A549 (cell line): ENCODE results near the gene CDH4.

Experiments used
- CTCF ChIP-seq: fragments of >200 bp; sonication (Bioruptor Twin); formaldehyde crosslinking; IDR thresholded peaks from 3 replicates; pipeline ENCODE4 v1.5.1; 2016
- JUNB ChIP-seq: fragments of >200 bp; sonication (Bioruptor Twin); formaldehyde crosslinking; IDR thresholded peaks from 2 replicates; pipeline ENCODE4 v1.6.1; 2016
- MAX ChIP-seq: IDR thresholded peaks from 2 replicates; pipeline ENCODE4 v1.6.1; 2012
- SMC3 ChIP-seq: fragments of >200 bp; sonication (Bioruptor Twin); formaldehyde crosslinking; IDR thresholded peaks from 3 replicates; pipeline ENCODE4 v1.6.1; 2018; ENCODE audit warnings: inconsistent platforms

GRCh38 chr20:61433176-61433575 lies 181.1 kb downstream of the CDH4 start:
- TF ChIP-seq CTCF (no peak), SMC3 (no peak), JUNB (no peak), MAX (no peak)
